DMS153 treated with DMSO at 0.1 percent for 48 hours (cell line): Measurements from ENCODE around the gene CDK1.

ENCODE experiments used
- DNase-seq: peaks from one replicate; lab custom pipeline; 2025; ENCODE audit not compliant: unreplicated experiment; lab: John Stamatoyannopoulos, UW

CDK1 gene

DNA sequence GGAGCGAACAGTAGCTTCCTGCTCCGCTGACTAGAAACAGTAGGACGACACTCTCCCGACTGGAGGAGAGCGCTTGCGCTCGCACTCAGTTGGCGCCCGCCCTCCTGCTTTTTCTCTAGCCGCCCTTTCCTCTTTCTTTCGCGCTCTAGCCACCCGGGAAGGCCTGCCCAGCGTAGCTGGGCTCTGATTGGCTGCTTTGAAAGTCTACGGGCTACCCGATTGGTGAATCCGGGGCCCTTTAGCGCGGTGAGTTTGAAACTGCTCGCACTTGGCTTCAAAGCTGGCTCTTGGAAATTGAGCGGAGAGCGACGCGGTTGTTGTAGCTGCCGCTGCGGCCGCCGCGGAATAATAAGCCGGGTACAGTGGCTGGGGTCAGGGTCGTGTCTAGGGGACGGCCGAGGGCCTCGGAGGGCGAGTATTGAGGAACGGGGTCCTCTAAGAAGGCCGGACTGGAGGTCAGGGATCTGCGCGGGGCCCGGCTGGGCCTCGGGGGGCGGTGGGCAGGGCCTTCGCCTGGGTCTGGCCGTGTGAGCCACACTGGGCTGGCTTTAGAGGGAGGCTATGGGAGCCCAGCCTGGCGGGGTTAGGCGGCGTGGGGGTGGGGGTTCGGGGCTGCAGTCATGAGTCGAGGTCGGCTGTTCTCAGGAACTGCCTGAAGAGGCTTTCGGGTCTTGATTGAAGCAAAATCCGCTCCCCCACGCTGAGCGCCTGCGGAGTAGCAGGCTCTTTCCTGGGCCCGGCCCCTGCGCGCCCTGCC is at the start of gene CDK1:
Gene CDK1 (plus strand): TSS at position 265 of the 757 bp plus-strand sequence. CDS start 1,688 bp downstream, outside the sequence.
- peak; percentile 97 for DNase-seq

DNA sequence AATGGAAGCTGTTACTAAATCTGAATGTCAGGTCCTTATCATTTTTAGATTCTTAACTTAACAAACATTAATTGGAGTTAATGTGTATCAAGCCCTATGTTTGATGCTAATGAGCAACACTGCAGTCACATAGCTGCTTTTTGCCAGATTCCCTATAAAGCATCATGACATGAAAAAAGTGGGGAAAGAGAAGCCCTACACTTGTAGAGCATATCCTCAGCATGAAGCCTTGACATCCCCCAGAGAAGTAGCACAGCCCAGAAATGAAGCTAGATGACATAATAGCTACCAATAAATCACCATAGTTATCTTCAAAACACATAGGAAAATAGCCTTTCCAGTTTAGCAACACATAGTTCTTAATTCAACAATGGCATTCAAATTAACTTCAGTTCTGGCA is 49.2 kb upstream of the CDK1 start:
- no peak for DNase-seq

- DNase-seq = no peak
Observed at GRCh38 chr10:60731134-60731885, 47.0 kb upstream of the CDK1 start.

DNA sequence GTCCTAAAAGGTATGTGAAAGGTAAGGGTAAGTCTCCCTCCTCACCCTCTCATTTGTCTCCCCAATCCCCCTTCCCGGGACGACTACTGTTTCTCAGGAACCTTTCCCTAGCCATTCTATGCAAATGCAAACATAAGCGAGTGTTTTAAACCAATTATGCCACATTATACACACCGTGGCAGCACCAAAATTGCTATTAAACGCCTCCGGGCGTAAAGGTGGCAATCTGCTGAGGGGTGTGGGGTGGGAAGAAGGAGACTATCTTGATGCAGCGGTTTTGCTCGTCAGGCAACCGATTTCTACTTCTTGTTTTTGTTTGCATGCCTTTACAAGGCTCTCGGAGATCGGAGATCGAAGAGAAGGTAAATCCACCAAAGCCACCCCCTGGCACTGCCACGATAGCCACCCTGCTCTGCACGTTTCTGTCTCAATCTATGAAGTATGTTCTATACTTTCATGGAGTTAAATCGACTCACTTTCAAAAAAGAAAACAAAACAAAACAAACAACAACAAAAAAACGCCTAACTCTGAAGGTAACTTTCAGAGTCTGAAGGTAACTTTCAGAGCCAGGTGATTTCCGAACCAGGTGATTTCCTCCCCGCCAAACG is 46.0 kb upstream of the CDK1 start:
- DNase-seq = no peak

GRCh38 chr10:60732807-60733516 is 45.3 kb upstream of the CDK1 start:
- peak; percentile 45 for DNase-seq

GRCh38 chr10:60733517-60733822 is 44.8 kb upstream of the CDK1 start:
- no peak for DNase-seq

- no peak for DNase-seq
Observed at GRCh38 chr10:60733826-60734225, 44.5 kb upstream of the CDK1 start.

GRCh38 chr10:60734226-60734625 is 44.1 kb upstream of the CDK1 start:
- no peak for DNase-seq

GRCh38 chr10:60735244-60735643 is 43.0 kb upstream of the CDK1 start:
- DNase-seq = peak; percentile 45

GRCh38 chr10:60737242-60737641 is 41.0 kb upstream of the CDK1 start:
- DNase-seq = peak; percentile 10

- no peak for DNase-seq
Observed at GRCh38 chr10:60739558-60739957, 38.7 kb upstream of the CDK1 start.

DNA sequence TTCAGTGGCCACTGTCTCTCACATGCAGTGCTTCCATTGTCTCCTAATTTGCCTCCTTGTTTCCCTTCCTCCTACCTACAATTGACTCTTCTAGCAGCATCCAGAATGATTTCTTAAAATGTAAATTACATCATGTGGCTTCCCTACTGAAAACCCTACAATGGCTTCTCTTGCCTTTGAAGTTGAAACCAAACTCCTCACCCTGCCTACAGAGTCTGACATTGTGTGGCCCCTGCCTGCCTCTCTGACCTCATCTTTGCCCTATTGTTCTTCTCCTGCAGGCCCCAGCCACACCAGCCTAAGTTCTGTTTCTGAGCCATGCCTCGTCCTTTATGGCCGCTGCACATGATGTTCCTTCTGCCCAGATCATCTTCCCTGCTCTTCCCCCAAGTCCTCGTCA is 35.8 kb upstream of the CDK1 start:
- no peak for DNase-seq

DNA sequence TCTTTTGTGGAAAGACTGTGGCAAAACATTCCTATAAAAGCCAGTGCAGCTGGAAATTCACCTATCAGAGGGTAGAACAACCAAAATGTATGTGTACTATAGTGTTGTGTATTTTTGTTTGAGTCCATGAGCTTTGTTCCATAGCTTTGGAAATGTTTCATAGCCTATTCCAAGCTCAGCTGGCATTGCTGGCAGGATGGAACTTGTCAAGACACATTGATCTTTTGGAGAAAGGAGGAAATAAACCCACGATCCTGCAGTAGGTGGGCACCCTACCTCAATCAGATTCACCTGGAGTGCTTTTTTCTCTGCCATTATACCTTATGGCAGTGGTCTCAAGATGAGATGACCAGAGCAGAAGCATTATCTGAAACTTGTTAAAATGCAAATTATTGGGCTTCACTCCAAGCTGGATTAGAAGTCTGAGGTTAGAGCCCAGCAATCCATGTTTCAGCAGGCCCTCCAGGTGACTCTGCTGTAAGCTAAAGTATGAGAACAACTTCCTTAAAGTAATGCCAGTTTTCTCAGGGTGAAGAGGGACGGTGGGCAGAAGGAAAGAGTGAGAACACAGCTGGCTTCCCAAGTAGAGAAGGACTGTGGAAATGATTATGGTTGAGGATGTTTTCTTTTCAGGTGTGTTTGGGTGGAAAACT is 30.3 kb upstream of the CDK1 start:
- no peak for DNase-seq

GRCh38 chr10:60753152-60753551 is 25.1 kb upstream of the CDK1 start:
- DNase-seq = no peak

GRCh38 chr10:60753817-60754216 is 24.5 kb upstream of the CDK1 start:
- no peak for DNase-seq

DNA sequence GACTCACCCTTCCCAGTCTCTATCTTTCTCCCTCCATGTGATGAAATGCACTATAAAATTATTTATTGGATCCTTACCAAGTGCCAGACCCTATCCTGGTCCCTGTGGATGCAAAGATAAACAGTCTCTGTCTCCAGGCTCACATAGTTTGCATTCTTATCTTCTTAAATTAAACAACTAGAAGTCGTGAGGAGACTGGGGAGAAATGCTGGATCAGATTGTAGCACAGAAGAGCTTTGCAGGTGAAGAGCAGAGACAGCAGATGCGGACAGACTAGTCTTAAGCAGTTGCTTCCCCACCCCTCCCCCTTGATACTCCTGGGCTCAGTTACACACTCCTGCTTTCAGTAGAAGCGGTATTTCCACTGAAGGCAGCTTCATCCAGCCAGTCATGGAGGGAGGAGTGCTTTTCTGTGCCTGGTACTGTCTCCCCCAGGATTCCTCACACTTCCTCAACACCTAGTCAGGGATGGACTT is 20.8 kb upstream of the CDK1 start:
- no peak for DNase-seq

GRCh38 chr10:60759181-60759580 is 19.1 kb upstream of the CDK1 start:
- no peak for DNase-seq

DNA sequence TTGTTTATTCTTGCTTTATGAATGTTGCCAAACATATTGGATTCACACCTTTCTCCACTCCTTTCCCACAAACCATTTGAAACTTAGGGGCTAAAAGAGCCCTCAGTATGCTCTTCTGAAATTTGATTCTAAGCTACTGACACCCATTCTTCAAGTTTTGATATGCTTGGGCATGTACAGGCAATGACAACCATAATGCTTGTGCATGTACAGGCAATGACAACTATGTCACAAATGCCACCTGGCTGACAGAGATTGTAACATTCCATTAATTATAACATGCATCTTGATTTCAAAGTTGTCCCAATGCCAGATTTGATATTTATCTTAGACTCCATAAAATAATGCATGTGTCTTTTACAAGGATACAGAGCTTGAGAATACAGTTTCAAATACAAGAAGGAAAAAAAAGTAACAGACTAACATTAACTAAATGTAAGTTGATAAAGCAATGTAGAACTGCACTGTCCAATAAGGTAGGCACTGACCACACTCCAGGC is 17.5 kb upstream of the CDK1 start:
- DNase-seq = no peak

- no peak for DNase-seq
Observed at GRCh38 chr10:60762554-60762953, 15.7 kb upstream of the CDK1 start.

DNA sequence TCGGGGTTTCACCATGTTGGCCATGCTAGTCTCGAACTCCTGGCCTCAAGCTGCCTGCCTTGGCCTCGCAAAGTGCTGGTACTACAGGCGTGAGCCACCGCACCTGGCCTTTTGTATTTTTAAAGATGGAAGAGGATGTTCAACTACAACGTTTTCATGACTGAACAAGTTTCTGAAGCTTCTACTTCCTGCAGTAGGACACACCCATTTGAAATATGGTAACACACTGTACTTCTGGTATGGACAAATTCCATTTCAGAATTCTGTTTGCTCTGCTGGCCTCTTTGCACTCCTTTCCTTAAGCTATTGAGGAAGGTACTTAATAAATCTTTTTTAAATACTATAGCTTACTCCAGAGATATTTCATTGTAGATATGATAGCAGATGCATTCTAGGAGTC is 10.9 kb upstream of the CDK1 start:
- no peak for DNase-seq

- no peak for DNase-seq
Observed at GRCh38 chr10:60769406-60769805, 8.9 kb upstream of the CDK1 start.
